A549 (cell line): ENCODE results near the gene NOTCH2. TPM values are rescaled to one million over a fixed set of nuclear protein-coding genes. Genes with fewer than 3 reads are reported as not detected.

Source experiments
- ATAC-seq, 2 experiments: fragments of 200-7000 bp in 1 of 2; fragments of >200 bp in 1 of 2; cut with Nextera tagmentation in 1 of 2; cut with Tn5 transposase in 1 of 2; 3 replicates each; pipeline versions ENCODE4 v1.8.0 to v1.9.1; 2018 to 2020; ENCODE audit warnings: mild to moderate bottlenecking in 1 of 2, moderate library complexity in 1 of 2
- CTCF ChIA-PET: fragments of 300-600 bp; sonication (Branson Sonifier 250); formaldehyde crosslinking; extraction: SDS; loops from one replicate; lab custom pipeline; 2021; ENCODE audit warnings: antibody characterized with exemption, inconsistent platforms; lab: Yijun Ruan, JAX
- POLR2A ChIA-PET: fragments of 350-600 bp; formaldehyde crosslinking; extraction: SDS; loops from one replicate; lab custom pipeline; 2021; ENCODE audit warnings: antibody characterized with exemption, inconsistent platforms; lab: Yijun Ruan, JAX
- DNase-seq, 2 experiments: peaks; one replicate each; pipeline versions ENCODE4 v3.0.0 to v3.0.0-alpha.2; 2011 to 2016; ENCODE audit warnings: low read depth in 1 of 2, low spot score in 1 of 2
- FAIRE-seq: peaks from 2 replicates; lab custom pipeline; 2011; peaks lifted over from hg19 to GRCh38; lab: Jason Lieb, UNC
- H3K27ac ChIP-seq, 2 experiments: fragments of >200 bp; sonication (Bioruptor Twin); formaldehyde crosslinking; 3 replicates each; pipeline ENCODE4 v1.5.1; 2016 to 2017
- H3K4me1 ChIP-seq: fragments of >200 bp; sonication (Bioruptor Twin); formaldehyde crosslinking; 3 replicates; pipeline ENCODE4 v1.6.1; 2016
- H3K4me2 ChIP-seq: fragments of >200 bp; sonication (Bioruptor Twin); formaldehyde crosslinking; 3 replicates; pipeline ENCODE4 v1.6.1; 2016
- H3K4me3 ChIP-seq: fragments of >200 bp; sonication (Bioruptor Twin); formaldehyde crosslinking; 3 replicates; pipeline ENCODE4 v1.5.1; 2016
- H3K9me3 ChIP-seq: fragments of >200 bp; sonication (Bioruptor Twin); formaldehyde crosslinking; 3 replicates; pipeline ENCODE4 v1.6.1; 2016
- BHLHE40 ChIP-seq: IDR thresholded peaks from 2 replicates; pipeline ENCODE4 v1.6.1; 2012; ENCODE audit warnings: low read depth, low read length, inconsistent platforms
- CEBPB ChIP-seq, 2 experiments: fragments of >200 bp in 1 of 2; sonication (Bioruptor Twin) in 1 of 2; formaldehyde crosslinking in 1 of 2; IDR thresholded peaks; 2 replicates each; pipeline ENCODE4 v1.6.1; 2012 to 2016
- CTCF ChIP-seq: fragments of >200 bp; sonication (Bioruptor Twin); formaldehyde crosslinking; IDR thresholded peaks from 3 replicates; pipeline ENCODE4 v1.5.1; 2016
- ELK1 ChIP-seq: fragments of 150-350 bp; IDR thresholded peaks from 2 replicates; pipeline ENCODE4 v1.6.1; 2014; ENCODE audit warnings: low read depth, mild to moderate bottlenecking, low read length
- ESRRA ChIP-seq: fragments of 150-350 bp; IDR thresholded peaks from 2 replicates; pipeline ENCODE4 v1.6.1; 2014; ENCODE audit warnings: mild to moderate bottlenecking, low read length, borderline replicate concordance
- FOSB ChIP-seq: fragments of 250-450 bp; sonication (Bioruptor Pico); IDR thresholded peaks from 2 replicates; pipeline ENCODE4 v1.5.0; 2020; ENCODE audit warnings: mild to moderate bottlenecking, moderate library complexity
- FOSL2 ChIP-seq, 2 experiments: fragments of 450-650 bp in 1 of 2; fragments of >200 bp in 1 of 2; sonication (Bioruptor Twin) in 1 of 2; formaldehyde crosslinking; IDR thresholded peaks; 2 replicates each; pipeline versions ENCODE4 v1.5.0 to v1.6.1; 2016 to 2020; ENCODE audit warnings: mild to moderate bottlenecking in 1 of 2, moderate library complexity in 1 of 2
- FOXS1 ChIP-seq: fragments of 250-450 bp; sonication (Bioruptor Pico); IDR thresholded peaks from 2 replicates; pipeline ENCODE4 v1.5.0; 2020; ENCODE audit warnings: mild to moderate bottlenecking, moderate library complexity
- GATA3 ChIP-seq: IDR thresholded peaks from 2 replicates; pipeline ENCODE4 v1.6.1; 2012; ENCODE audit warnings: borderline replicate concordance
- HOXB13 ChIP-seq: fragments of 250-450 bp; sonication (Bioruptor Pico); IDR thresholded peaks from 2 replicates; pipeline ENCODE4 v1.5.0; 2020; ENCODE audit warnings: low read depth, mild to moderate bottlenecking, moderate library complexity
- MYC ChIP-seq: IDR thresholded peaks from 2 replicates; pipeline ENCODE4 v1.6.1; 2012; ENCODE audit warnings: mild to moderate bottlenecking, inconsistent platforms, low read length, improper control_type of control experiment, borderline replicate concordance
- NFE2L2 ChIP-seq: fragments of 150-350 bp; conservative IDR thresholded peaks from 2 replicates; pipeline ENCODE4 v1.6.1; 2014; ENCODE audit warnings: low read length
- NR3C1 ChIP-seq: fragments of >200 bp; sonication (Bioruptor Twin); formaldehyde crosslinking; IDR thresholded peaks from 3 replicates; pipeline ENCODE4 v1.6.1; 2017
- POLR2A ChIP-seq: IDR thresholded peaks from 2 replicates; pipeline ENCODE4 v1.6.1; 2012; ENCODE audit warnings: mild to moderate bottlenecking, low read length
- POLR2AphosphoS2 ChIP-seq: conservative IDR thresholded peaks from 2 replicates; pipeline ENCODE4 v1.6.1; 2012; ENCODE audit warnings: low read length, improper control_type of control experiment, inconsistent platforms
- RAD21 ChIP-seq, 2 experiments: fragments of >200 bp in 1 of 2; sonication (Bioruptor Twin) in 1 of 2; formaldehyde crosslinking in 1 of 2; IDR thresholded peaks in 1 of 2; conservative IDR thresholded peaks in 1 of 2; 2 replicates in 1 of 2; 3 replicates in 1 of 2; pipeline ENCODE4 v1.6.1; 2012 to 2018; ENCODE audit warnings: inconsistent platforms in 1 of 2
- RARB ChIP-seq: fragments of 250-450 bp; sonication (Bioruptor Pico); IDR thresholded peaks from 2 replicates; pipeline ENCODE4 v1.8.0; 2021; ENCODE audit warnings: mild to moderate bottlenecking, moderate library complexity
- RCOR1 ChIP-seq: fragments of 150-350 bp; IDR thresholded peaks from 2 replicates; pipeline ENCODE4 v1.6.1; 2014; ENCODE audit warnings: antibody characterized with exemption, low read length, low read depth
- REST ChIP-seq: fragments of 200-600 bp; sonication (generic); IDR thresholded peaks from 2 replicates; pipeline ENCODE4 v1.6.1; 2016; ENCODE audit warnings: antibody characterized with exemption, mild to moderate bottlenecking, moderate library complexity
- RFX5 ChIP-seq: fragments of 450-650 bp; IDR thresholded peaks from 2 replicates; pipeline ENCODE4 v1.7.1; 2014; ENCODE audit warnings: antibody characterized with exemption, mild to moderate bottlenecking, moderate library complexity
- RNF2 ChIP-seq: fragments of 200-600 bp; sonication (generic); IDR thresholded peaks from 2 replicates; pipeline ENCODE4 v1.6.1; 2016; ENCODE audit warnings: low read depth, mild to moderate bottlenecking, antibody characterized with exemption, moderate library complexity, borderline replicate concordance
- USF2 ChIP-seq: fragments of 450-650 bp; IDR thresholded peaks from 2 replicates; pipeline ENCODE4 v1.6.1; 2014; ENCODE audit warnings: antibody characterized with exemption
- ZFP36 ChIP-seq: fragments of 450-650 bp; IDR thresholded peaks from 2 replicates; pipeline ENCODE4 v1.6.1; 2014; ENCODE audit warnings: borderline replicate concordance; ENCODE audit not compliant: partially characterized antibody
- ZSCAN20 ChIP-seq: fragments of 250-450 bp; sonication (Bioruptor Pico); IDR thresholded peaks from 2 replicates; pipeline ENCODE4 v1.8.0; 2022; ENCODE audit warnings: mild to moderate bottlenecking, moderate library complexity
- WGBS: methylation state at CpG from one replicate; pipeline ENCODE4 v1.1.6; 2017; ENCODE audit errors: missing lambda C conversion rate; 5-methylcytosine and 5-hydroxymethylcytosine counted together
- polyA plus RNA-seq, 4 experiments: library from polyadenylated mRNA; depleted of rRNA in 3 of 4; stranded (reverse); fragments of >200 nt; fragmentation: RNase III in 1 of 4; extraction: RNeasy Plus Mini Kit Qiagen cat#74134 plus additional on column Dnase treatment in 1 of 4; gene quantifications; 2 replicates in 3 of 4; 3 replicates in 1 of 4; pipeline ENCODE4 v1.2.3, GENCODE V29; 2011 to 2017

The NOTCH2 gene
- polyA plus RNA-seq, 2 of the 4 experiments (the other 2 are of a cell fraction): 11.6 to 15.0 TPM

- H3K4me1 ChIP-seq: no peaks in the 10 kb centered on the region
- TF ChIP-seq CEBPB (IDR thresholded peaks at IDR 0.05): no peak
- TF ChIP-seq RARB: no peak
- TF ChIP-seq RNF2: no peak
- ChIA-PET CTCF (interaction anchor here (1.7 kb wide), 1 partner anchor 25 kb away, joined by 4 read pairs; no protein-coding TSS in a partner anchor), POLR2A (no interaction called here)
- no peaks in the 10 kb centered on the region for H3K9me3 ChIP-seq
- DNase-seq (no peak), ATAC-seq (no peak), FAIRE-seq (no peak)
- no peak overlapping the region for H3K27ac ChIP-seq
- no peak overlapping the region for H3K4me3 ChIP-seq
- 78% methylated on average over 3 of the region's 3 CpGs for WGBS
- no peak overlapping the region for H3K4me2 ChIP-seq
Observed at GRCh38 chr1:119908661-119909060, 160.8 kb downstream of the NOTCH2 start.

GRCh38 chr1:119906927-119907652 is 162.4 kb downstream of the NOTCH2 start:
- DNase-seq: no peak
- no peak for ATAC-seq
- WGBS: 79% methylated on average over 4 of the region's 4 CpGs
- Histone ChIP-seq H3K9me3 (no peaks in the 10 kb centered on the region), H3K4me1 (no peaks in the 10 kb centered on the region), H3K4me3 (no peak overlapping the region), H3K27ac (no peak overlapping the region), H3K4me2 (no peak overlapping the region)
- no peak for TF ChIP-seq ELK1
- TF ChIP-seq RCOR1: no peak
- no peak for TF ChIP-seq ESRRA
- TF ChIP-seq RAD21 (conservative IDR thresholded peaks at IDR 0.05 in 1 of 2, IDR thresholded peaks at IDR 0.05 in 1 of 2): no peak
- TF ChIP-seq CTCF: no peak
- no peak for TF ChIP-seq RFX5
- TF ChIP-seq BHLHE40: no peak
- TF ChIP-seq NR3C1: no peak
- ChIA-PET POLR2A (no interaction called here), CTCF (interaction anchor here (1.6 to 1.7 kb wide), 2 partner anchors 15 to 23 kb away, joined by 4 read pairs; no protein-coding TSS in a partner anchor)
- no peak for FAIRE-seq

- ChIA-PET CTCF (no interaction called here), POLR2A (no interaction called here)
- Histone ChIP-seq H3K4me3 (no peak overlapping the region), H3K4me1 (no peaks in the 10 kb centered on the region), H3K27ac (no peak overlapping the region), H3K9me3 (no peaks in the 10 kb centered on the region), H3K4me2 (no peak overlapping the region)
- TF ChIP-seq USF2: no peak
- no peak for TF ChIP-seq GATA3
- TF ChIP-seq ZSCAN20 (CRISPR knock-in tag): no peak
- TF ChIP-seq RAD21 (conservative IDR thresholded peaks at IDR 0.05 in 1 of 2, IDR thresholded peaks at IDR 0.05 in 1 of 2): no peak
- TF ChIP-seq MYC: no peak
- TF ChIP-seq RFX5: no peak
- TF ChIP-seq FOSL2 (IDR thresholded peaks at IDR 0.05): no peak
- TF ChIP-seq FOSL2 (CRISPR knock-in tag; IDR thresholded peaks at IDR 0.05): no peak
- TF ChIP-seq RNF2: no peak
- TF ChIP-seq NFE2L2: no peak
- TF ChIP-seq REST: no peak
- TF ChIP-seq ZFP36: no peak
- no peak for TF ChIP-seq FOXS1 (CRISPR knock-in tag)
- no peak for TF ChIP-seq POLR2AphosphoS2
- no peak for TF ChIP-seq POLR2A
- no peak for TF ChIP-seq HOXB13 (CRISPR knock-in tag)
- TF ChIP-seq FOSB (CRISPR knock-in tag): no peak
- ATAC-seq (no peak), FAIRE-seq (no peak), DNase-seq (no peak)
Observed at GRCh38 chr1:119903443-119903835, 166.0 kb downstream of the NOTCH2 start.
